ENCODE data around the gene MAGED4B.
"Not testable (repeated sequence)": the region's sequence is repeated elsewhere in the genome, so short reads cannot be mapped to it uniquely, and the experiment has no call there.

Gene MAGED4B, protein sequence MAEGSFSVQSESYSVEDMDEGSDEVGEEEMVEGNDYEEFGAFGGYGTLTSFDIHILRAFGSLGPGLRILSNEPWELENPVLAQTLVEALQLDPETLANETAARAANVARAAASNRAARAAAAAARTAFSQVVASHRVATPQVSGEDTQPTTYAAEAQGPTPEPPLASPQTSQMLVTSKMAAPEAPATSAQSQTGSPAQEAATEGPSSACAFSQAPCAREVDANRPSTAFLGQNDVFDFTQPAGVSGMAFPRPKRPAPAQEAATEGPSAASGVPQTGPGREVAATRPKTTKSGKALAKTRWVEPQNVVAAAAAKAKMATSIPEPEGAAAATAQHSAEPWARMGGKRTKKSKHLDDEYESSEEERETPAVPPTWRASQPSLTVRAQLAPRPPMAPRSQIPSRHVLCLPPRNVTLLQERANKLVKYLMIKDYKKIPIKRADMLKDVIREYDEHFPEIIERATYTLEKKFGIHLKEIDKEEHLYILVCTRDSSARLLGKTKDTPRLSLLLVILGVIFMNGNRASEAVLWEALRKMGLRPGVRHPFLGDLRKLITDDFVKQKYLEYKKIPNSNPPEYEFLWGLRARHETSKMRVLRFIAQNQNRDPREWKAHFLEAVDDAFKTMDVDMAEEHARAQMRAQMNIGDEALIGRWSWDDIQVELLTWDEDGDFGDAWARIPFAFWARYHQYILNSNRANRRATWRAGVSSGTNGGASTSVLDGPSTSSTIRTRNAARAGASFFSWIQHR

DNA sequence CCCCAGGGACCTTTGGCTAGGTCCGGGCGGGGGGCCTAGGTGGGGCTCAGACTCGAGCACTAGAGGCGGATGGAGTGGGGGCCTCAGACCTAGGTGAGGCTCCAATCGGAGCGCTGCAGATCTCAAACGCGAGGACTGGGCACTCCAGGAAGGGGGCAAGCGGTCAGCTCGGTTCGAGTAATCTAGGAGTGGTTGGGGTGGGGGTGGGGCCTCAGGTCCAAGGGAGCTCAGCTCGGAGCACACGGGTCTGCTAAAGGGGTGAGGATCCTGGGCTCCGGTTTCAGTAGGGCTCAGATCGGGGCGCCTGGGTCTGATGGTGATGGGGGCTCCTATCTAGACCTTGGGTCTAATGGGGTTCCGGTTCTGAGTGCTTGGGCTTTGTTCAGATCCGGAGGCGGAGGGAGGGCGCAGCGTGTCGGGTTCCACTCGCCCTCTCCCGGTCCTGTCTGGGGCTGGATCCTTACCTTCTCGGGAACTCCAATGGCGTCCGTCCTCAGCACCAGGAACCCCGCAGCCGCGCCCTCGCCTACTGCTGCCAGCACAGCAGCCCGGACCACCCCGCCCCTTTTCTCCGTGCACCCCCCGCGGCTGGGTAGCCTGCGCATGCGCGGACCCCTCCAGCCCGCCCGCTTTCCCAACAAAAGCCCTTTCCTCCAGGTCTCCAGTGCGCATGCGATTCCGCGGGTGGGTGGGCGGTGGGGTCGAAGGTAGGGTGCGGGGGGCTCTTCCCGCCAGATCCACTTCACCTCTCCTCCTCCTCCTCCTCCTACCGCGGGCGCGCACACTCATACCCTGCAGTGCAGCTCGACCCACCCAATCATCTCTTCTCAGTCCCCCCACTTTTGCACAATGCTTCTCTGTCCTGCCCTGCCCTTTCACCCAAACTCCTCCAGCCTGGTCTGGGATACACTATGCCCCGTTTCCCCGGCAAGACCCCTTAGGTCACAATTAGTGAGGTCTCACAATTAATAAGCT, at the start of gene MAGED4B:
Gene MAGED4B, minus strand, starts transcription at position 518 of the 975 bp plus-strand sequence. CDS start 1,011 bp downstream, outside the sequence.
- DNase-seq = not testable (repeated sequence)

- no peak for DNase-seq
Observed at GRCh38 chrX:52118262-52118661, 49.3 kb upstream of the MAGED4B start.

DNA sequence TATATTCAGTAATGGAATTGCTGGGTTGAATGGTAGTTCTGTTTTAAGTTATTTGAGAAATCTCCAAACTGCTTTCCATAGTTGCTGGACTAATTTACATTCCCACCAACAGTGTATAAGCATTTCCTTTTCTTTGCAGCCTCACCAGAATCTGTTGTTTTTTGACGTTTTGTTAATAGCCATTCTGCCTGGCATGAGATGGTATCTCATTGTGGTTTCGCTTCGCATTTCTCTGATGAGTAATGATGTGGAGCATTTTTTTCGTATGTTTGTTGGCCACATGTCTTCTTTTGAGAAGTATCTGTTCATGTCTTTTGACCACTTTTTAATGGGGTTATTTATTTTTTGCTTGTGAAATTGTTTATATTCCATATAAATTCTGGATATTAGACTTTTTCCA, 13.6 kb upstream of the MAGED4B start:
- no peak for DNase-seq

DNA sequence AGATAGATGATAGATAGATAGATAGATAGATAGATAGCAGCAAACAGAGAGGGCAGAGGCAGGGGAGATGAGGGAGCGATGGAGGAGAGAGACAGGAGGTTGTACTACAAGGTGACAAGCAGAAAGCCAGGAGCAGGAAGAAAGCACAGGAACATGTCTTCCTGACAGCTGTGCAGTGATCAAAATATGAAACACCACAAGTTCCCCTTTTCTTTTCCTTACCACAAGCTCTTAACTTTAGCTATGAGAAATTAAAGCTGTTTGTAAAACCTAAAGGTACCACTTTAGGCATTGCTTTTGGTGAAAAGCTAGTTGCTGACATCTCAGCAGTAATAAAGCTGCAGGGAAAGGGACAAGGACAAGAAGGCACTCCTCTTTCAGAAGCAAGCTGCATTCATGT, 9.1 kb upstream of the MAGED4B start:
- DNase-seq = no peak

GRCh38 chrX:52042288-52042687, 26.7 kb downstream of the MAGED4B start:
- not testable (repeated sequence) for DNase-seq

- DNase-seq = no peak
Observed at GRCh38 chrX:52034211-52034610, 34.8 kb downstream of the MAGED4B start.

DNA sequence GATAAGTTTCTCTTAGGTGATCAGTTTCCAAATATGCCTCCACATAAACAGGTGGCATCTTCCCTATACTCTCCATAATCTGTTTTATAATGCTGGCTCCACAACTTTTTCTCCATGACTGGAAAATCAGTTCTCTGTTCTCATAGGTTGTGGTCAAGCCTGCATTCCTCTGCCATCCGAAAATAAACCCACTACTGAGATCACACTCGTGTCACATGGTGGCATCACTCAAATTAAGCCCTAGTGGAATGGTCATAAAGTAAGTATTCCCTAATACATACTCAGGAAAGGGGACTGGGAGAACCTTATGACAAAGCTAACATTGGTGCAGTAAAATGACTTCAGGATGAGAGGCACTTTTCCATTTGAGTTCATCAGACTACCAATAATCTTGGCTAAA, 37.6 kb downstream of the MAGED4B start:
- no peak for DNase-seq

DNA sequence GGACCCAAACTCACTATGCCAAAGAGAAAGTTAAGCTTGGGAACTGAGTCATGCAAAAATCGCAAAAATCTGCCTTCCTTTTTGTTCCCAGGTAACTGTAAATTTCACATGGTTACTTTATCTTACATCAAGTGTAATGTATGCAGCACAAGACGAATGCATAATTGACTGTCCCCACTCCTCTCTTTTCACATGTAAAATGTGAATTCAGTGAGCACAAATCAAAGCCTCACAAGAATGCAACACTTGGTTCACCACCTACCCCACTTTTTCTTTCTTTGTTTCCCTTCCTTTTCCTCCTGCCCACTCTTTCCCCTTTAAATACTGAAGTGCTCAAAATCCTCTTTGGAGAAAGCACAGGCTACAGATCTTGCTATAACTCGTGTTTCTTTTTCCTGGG, 53.2 kb downstream of the MAGED4B start:
- no peak for DNase-seq

Data from activated CD4-positive, alpha-beta T cell treated with anti-CD3 and anti-CD28 coated beads, Interleukin-2, amount 50 U/mL, for 1 hour (primary cell).